ENCODE measurements around the gene RAB7B. TPM values are rescaled to one million over a fixed set of nuclear protein-coding genes. Genes with fewer than 3 reads are reported as not detected.

The RAB7B gene
- total RNA-seq, 5 donors from 2014 or later (not counting 1 experiment from before 2014, with no cell fraction given): 0.15 to 0.22 TPM; not detected in 3

- Histone ChIP-seq H3K4me3 (ENCODE audit: control insufficient read depth in 1 of 2, extremely low read depth in 1 of 2, low read length in 1 of 2) (no peak overlapping the region), H3K36me3 (ENCODE audit: control insufficient read depth in 2 of 2, extremely low read depth in 1 of 2, insufficient read depth in 1 of 2, low read length in 1 of 2) (no peaks in the 10 kb centered on the region), H3K9me3 (no peaks in the 10 kb centered on the region), H3K27ac (ENCODE audit: low read length) (no peak overlapping the region), H3K4me1 (ENCODE audit: control insufficient read depth in 1 of 2, extremely low read depth in 1 of 2, insufficient read depth in 2 of 2, low read length in 2 of 2) (no peaks in the 10 kb centered on the region), H3K27me3 (replicated peaks in 1 of 2; ENCODE audit: control insufficient read depth in 2 of 2, extremely low read depth in 1 of 2, insufficient read depth in 2 of 2, low read length in 1 of 2) (peaks cover 0 to 22% of the 10 kb centered on the region in 2 experiments)
- ATAC-seq (replicated peaks in 1 of 4) (no peak), DNase-seq (no peak)
- Mint-ChIP-seq H3K27ac (no peak overlapping the region), H3K4me1 (no peaks in the 10 kb centered on the region), H3K9me3 (no peaks in the 10 kb centered on the region), H3K36me3 (no peaks in the 10 kb centered on the region), H3K27me3 (peaks cover 6 to 17% of the 10 kb centered on the region in 2 donors), H3K4me3 (no peak overlapping the region)
- ChIA-PET POLR2A (no interaction called here), CTCF (interaction anchor here in 1 of 2 donors (0.9 kb wide), 1 partner anchor 33 kb away, joined by 3 read pairs; no protein-coding TSS in a partner anchor)
- 73% methylated on average over 7 of the region's 8 CpGs for WGBS (ENCODE audit: insufficient coverage)
Measured at GRCh38 chr1:205950280-205950679, 52.9 kb downstream of the RAB7B start.

- Histone ChIP-seq H3K9me3 (no peaks in the 10 kb centered on the region), H3K36me3 (ENCODE audit: control insufficient read depth in 2 of 2, extremely low read depth in 1 of 2, insufficient read depth in 1 of 2, low read length in 1 of 2) (no peaks in the 10 kb centered on the region), H3K4me3 (ENCODE audit: control insufficient read depth in 1 of 2, extremely low read depth in 1 of 2, low read length in 1 of 2) (no peak overlapping the region), H3K27ac (ENCODE audit: low read length) (no peak overlapping the region), H3K4me1 (ENCODE audit: control insufficient read depth in 1 of 2, extremely low read depth in 1 of 2, insufficient read depth in 2 of 2, low read length in 2 of 2) (no peaks in the 10 kb centered on the region), H3K27me3 (replicated peaks in 1 of 2; ENCODE audit: control insufficient read depth in 2 of 2, extremely low read depth in 1 of 2, insufficient read depth in 2 of 2, low read length in 1 of 2) (peaks cover 0 to 22% of the 10 kb centered on the region in 2 experiments)
- DNase-seq: no peak
- ATAC-seq (replicated peaks in 1 of 4): no peak
- no CpG with 5 or more reads among the region's 1 CpG for WGBS (ENCODE audit: insufficient coverage)
- H3K36me3 Mint-ChIP-seq: no peaks in the 10 kb centered on the region
- CTCF ChIA-PET: no interaction called here
- no peak overlapping the region for H3K4me3 Mint-ChIP-seq
- POLR2A ChIA-PET: no interaction called here
- no peak overlapping the region for H3K27ac Mint-ChIP-seq
- H3K4me1 Mint-ChIP-seq: no peaks in the 10 kb centered on the region
- H3K9me3 Mint-ChIP-seq: no peaks in the 10 kb centered on the region
- H3K27me3 Mint-ChIP-seq: peaks cover 8 to 18% of the 10 kb centered on the region in 2 donors
Measured at GRCh38 chr1:205949753-205950152, 53.4 kb downstream of the RAB7B start.

GRCh38 chr1:205948886-205949285 lies 54.3 kb downstream of the RAB7B start:
- CTCF ChIA-PET: interaction anchor here in 1 of 2 donors (0.6 kb wide), 1 partner anchor 962 kb away, joined by 3 read pairs; no protein-coding TSS in a partner anchor
- POLR2A ChIA-PET: no interaction called here
- Histone ChIP-seq H3K27ac (ENCODE audit: low read length) (no peak overlapping the region), H3K27me3 (replicated peaks in 1 of 2; ENCODE audit: control insufficient read depth in 2 of 2, extremely low read depth in 1 of 2, insufficient read depth in 2 of 2, low read length in 1 of 2) (peaks cover 0 to 24% of the 10 kb centered on the region in 2 experiments), H3K36me3 (ENCODE audit: control insufficient read depth in 2 of 2, extremely low read depth in 1 of 2, insufficient read depth in 1 of 2, low read length in 1 of 2) (no peaks in the 10 kb centered on the region), H3K4me1 (ENCODE audit: control insufficient read depth in 1 of 2, extremely low read depth in 1 of 2, insufficient read depth in 2 of 2, low read length in 2 of 2) (no peaks in the 10 kb centered on the region), H3K4me3 (ENCODE audit: control insufficient read depth in 1 of 2, extremely low read depth in 1 of 2, low read length in 1 of 2) (no peak overlapping the region), H3K9me3 (no peaks in the 10 kb centered on the region)
- Mint-ChIP-seq H3K4me1 (no peaks in the 10 kb centered on the region), H3K27ac (no peak overlapping the region), H3K36me3 (no peaks in the 10 kb centered on the region), H3K27me3 (peaks cover 15 to 21% of the 10 kb centered on the region in 2 donors), H3K4me3 (no peak overlapping the region), H3K9me3 (no peaks in the 10 kb centered on the region)
- no peak for ATAC-seq (replicated peaks in 1 of 4)
- WGBS (ENCODE audit: insufficient coverage): 83% methylated on average over 1 of the region's 3 CpGs
- DNase-seq: no peak

- ChIA-PET POLR2A (no interaction called here), CTCF (interaction anchor here in 1 of 2 donors (0.6 kb wide), 1 partner anchor 961 kb away, joined by 3 read pairs; no protein-coding TSS in a partner anchor)
- Histone ChIP-seq H3K4me3 (ENCODE audit: control insufficient read depth in 1 of 2, extremely low read depth in 1 of 2, low read length in 1 of 2) (no peak overlapping the region), H3K4me1 (ENCODE audit: control insufficient read depth in 1 of 2, extremely low read depth in 1 of 2, insufficient read depth in 2 of 2, low read length in 2 of 2) (no peaks in the 10 kb centered on the region), H3K9me3 (no peaks in the 10 kb centered on the region), H3K36me3 (ENCODE audit: control insufficient read depth in 2 of 2, extremely low read depth in 1 of 2, insufficient read depth in 1 of 2, low read length in 1 of 2) (no peaks in the 10 kb centered on the region), H3K27ac (ENCODE audit: low read length) (no peak overlapping the region), H3K27me3 (replicated peaks in 1 of 2; ENCODE audit: control insufficient read depth in 2 of 2, extremely low read depth in 1 of 2, insufficient read depth in 2 of 2, low read length in 1 of 2) (peaks cover 0 to 31% of the 10 kb centered on the region in 2 experiments)
- DNase-seq (peak in 1 of 35 experiments; percentile 8), ATAC-seq (replicated peaks in 1 of 4) (no peak)
- no peaks in the 10 kb centered on the region for H3K36me3 Mint-ChIP-seq
- no peak overlapping the region for H3K4me3 Mint-ChIP-seq
- H3K27me3 Mint-ChIP-seq: peaks cover 20 to 28% of the 10 kb centered on the region in 2 donors
- no peak overlapping the region for H3K27ac Mint-ChIP-seq
- no peaks in the 10 kb centered on the region for H3K4me1 Mint-ChIP-seq
- 78% methylated on average over 4 of the region's 4 CpGs for WGBS (ENCODE audit: insufficient coverage)
- H3K9me3 Mint-ChIP-seq: no peaks in the 10 kb centered on the region
Measured at GRCh38 chr1:205948039-205948438, 55.2 kb downstream of the RAB7B start.

- Mint-ChIP-seq H3K27ac (no peak overlapping the region), H3K4me1 (no peaks in the 10 kb centered on the region), H3K27me3 (peaks cover 27 to 38% of the 10 kb centered on the region in 2 donors), H3K4me3 (no peak overlapping the region), H3K36me3 (no peaks in the 10 kb centered on the region), H3K9me3 (no peaks in the 10 kb centered on the region)
- Histone ChIP-seq H3K27me3 (replicated peaks in 1 of 2; ENCODE audit: control insufficient read depth in 2 of 2, extremely low read depth in 1 of 2, insufficient read depth in 2 of 2, low read length in 1 of 2) (peaks cover 0 to 40% of the 10 kb centered on the region in 2 experiments), H3K4me1 (ENCODE audit: control insufficient read depth in 1 of 2, extremely low read depth in 1 of 2, insufficient read depth in 2 of 2, low read length in 2 of 2) (no peaks in the 10 kb centered on the region), H3K9me3 (no peaks in the 10 kb centered on the region), H3K4me3 (ENCODE audit: control insufficient read depth in 1 of 2, extremely low read depth in 1 of 2, low read length in 1 of 2) (no peak overlapping the region), H3K36me3 (ENCODE audit: control insufficient read depth in 2 of 2, extremely low read depth in 1 of 2, insufficient read depth in 1 of 2, low read length in 1 of 2) (no peaks in the 10 kb centered on the region), H3K27ac (ENCODE audit: low read length) (no peak overlapping the region)
- ChIA-PET POLR2A (no interaction called here), CTCF (interaction anchor here in 1 of 2 donors (0.7 kb wide), 1 partner anchor 25 kb away, joined by 3 read pairs; no protein-coding TSS in a partner anchor)
- no CpG with 5 or more reads among the region's 4 CpGs for WGBS (ENCODE audit: insufficient coverage)
- DNase-seq (no peak), ATAC-seq (replicated peaks in 1 of 4) (no peak)
Measured at GRCh38 chr1:205947024-205947423, 56.2 kb downstream of the RAB7B start.

- WGBS (ENCODE audit: insufficient coverage): 79% methylated on average over 2 of the region's 3 CpGs
- Mint-ChIP-seq H3K27ac (no peak overlapping the region), H3K27me3 (peaks cover 40 to 54% of the 10 kb centered on the region in 2 donors), H3K9me3 (no peaks in the 10 kb centered on the region), H3K4me3 (no peak overlapping the region), H3K36me3 (no peaks in the 10 kb centered on the region), H3K4me1 (no peaks in the 10 kb centered on the region)
- Histone ChIP-seq H3K4me3 (ENCODE audit: control insufficient read depth in 1 of 2, extremely low read depth in 1 of 2, low read length in 1 of 2) (no peak overlapping the region), H3K27me3 (replicated peaks in 1 of 2; ENCODE audit: control insufficient read depth in 2 of 2, extremely low read depth in 1 of 2, insufficient read depth in 2 of 2, low read length in 1 of 2) (peaks cover 0 to 56% of the 10 kb centered on the region in 2 experiments), H3K36me3 (ENCODE audit: control insufficient read depth in 2 of 2, extremely low read depth in 1 of 2, insufficient read depth in 1 of 2, low read length in 1 of 2) (no peaks in the 10 kb centered on the region), H3K4me1 (ENCODE audit: control insufficient read depth in 1 of 2, extremely low read depth in 1 of 2, insufficient read depth in 2 of 2, low read length in 2 of 2) (no peaks in the 10 kb centered on the region), H3K9me3 (no peaks in the 10 kb centered on the region), H3K27ac (ENCODE audit: low read length) (no peak overlapping the region)
- ChIA-PET POLR2A (no interaction called here), CTCF (no interaction called here)
- DNase-seq (no peak), ATAC-seq (replicated peaks in 1 of 4) (no peak)
Measured at GRCh38 chr1:205945069-205945468, 58.1 kb downstream of the RAB7B start.

- ATAC-seq (replicated peaks in 1 of 4): no peak
- H3K27me3 Mint-ChIP-seq: peaks cover 46 to 59% of the 10 kb centered on the region in 2 donors
Measured at GRCh38 chr1:205944525-205944924, 58.7 kb downstream of the RAB7B start.

More at GRCh38 chr1:205944525-205944924, 58.7 kb downstream of the RAB7B start:
- ChIA-PET POLR2A (no interaction called here), CTCF (no interaction called here)
- H3K27ac Mint-ChIP-seq: no peak overlapping the region
- H3K27ac ChIP-seq (ENCODE audit: low read length): no peak overlapping the region
- H3K9me3 ChIP-seq: no peaks in the 10 kb centered on the region
- H3K4me3 Mint-ChIP-seq: no peak overlapping the region
- peaks cover 0 to 62% of the 10 kb centered on the region in 2 experiments for H3K27me3 ChIP-seq (replicated peaks in 1 of 2; ENCODE audit: control insufficient read depth in 2 of 2, extremely low read depth in 1 of 2, insufficient read depth in 2 of 2, low read length in 1 of 2)
- no peaks in the 10 kb centered on the region for H3K36me3 ChIP-seq (ENCODE audit: control insufficient read depth in 2 of 2, extremely low read depth in 1 of 2, insufficient read depth in 1 of 2, low read length in 1 of 2)
- no peaks in the 10 kb centered on the region for H3K4me1 Mint-ChIP-seq
- no peak for DNase-seq
- H3K36me3 Mint-ChIP-seq: no peaks in the 10 kb centered on the region
- H3K4me3 ChIP-seq (ENCODE audit: control insufficient read depth in 1 of 2, extremely low read depth in 1 of 2, low read length in 1 of 2): no peak overlapping the region
- H3K9me3 Mint-ChIP-seq: no peaks in the 10 kb centered on the region
- 27% methylated on average over 2 of the region's 4 CpGs for WGBS (ENCODE audit: insufficient coverage)
- H3K4me1 ChIP-seq (ENCODE audit: control insufficient read depth in 1 of 2, extremely low read depth in 1 of 2, insufficient read depth in 2 of 2, low read length in 2 of 2): no peaks in the 10 kb centered on the region
